Fibroblast of skin of right quadriceps (primary cell): Measurements from ENCODE around the gene GPLD1.
"Not testable (repeated sequence)": the region's sequence is repeated elsewhere in the genome, so short reads cannot be mapped to it uniquely, and the experiment has no call there.

Experiments
- DNase-seq: peaks from one replicate; pipeline ENCODE4 v3.0.0-alpha.2; 2013

GPLD1 gene, protein sequence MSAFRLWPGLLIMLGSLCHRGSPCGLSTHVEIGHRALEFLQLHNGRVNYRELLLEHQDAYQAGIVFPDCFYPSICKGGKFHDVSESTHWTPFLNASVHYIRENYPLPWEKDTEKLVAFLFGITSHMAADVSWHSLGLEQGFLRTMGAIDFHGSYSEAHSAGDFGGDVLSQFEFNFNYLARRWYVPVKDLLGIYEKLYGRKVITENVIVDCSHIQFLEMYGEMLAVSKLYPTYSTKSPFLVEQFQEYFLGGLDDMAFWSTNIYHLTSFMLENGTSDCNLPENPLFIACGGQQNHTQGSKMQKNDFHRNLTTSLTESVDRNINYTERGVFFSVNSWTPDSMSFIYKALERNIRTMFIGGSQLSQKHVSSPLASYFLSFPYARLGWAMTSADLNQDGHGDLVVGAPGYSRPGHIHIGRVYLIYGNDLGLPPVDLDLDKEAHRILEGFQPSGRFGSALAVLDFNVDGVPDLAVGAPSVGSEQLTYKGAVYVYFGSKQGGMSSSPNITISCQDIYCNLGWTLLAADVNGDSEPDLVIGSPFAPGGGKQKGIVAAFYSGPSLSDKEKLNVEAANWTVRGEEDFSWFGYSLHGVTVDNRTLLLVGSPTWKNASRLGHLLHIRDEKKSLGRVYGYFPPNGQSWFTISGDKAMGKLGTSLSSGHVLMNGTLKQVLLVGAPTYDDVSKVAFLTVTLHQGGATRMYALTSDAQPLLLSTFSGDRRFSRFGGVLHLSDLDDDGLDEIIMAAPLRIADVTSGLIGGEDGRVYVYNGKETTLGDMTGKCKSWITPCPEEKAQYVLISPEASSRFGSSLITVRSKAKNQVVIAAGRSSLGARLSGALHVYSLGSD

GRCh38 chr6:24489470-24489869 lies at the start of gene GPLD1:
GPLD1 (minus strand) TSS chr6:24489578; CDS start chr6:24489511, 67 bp downstream.
- no peak for DNase-seq

DNA sequence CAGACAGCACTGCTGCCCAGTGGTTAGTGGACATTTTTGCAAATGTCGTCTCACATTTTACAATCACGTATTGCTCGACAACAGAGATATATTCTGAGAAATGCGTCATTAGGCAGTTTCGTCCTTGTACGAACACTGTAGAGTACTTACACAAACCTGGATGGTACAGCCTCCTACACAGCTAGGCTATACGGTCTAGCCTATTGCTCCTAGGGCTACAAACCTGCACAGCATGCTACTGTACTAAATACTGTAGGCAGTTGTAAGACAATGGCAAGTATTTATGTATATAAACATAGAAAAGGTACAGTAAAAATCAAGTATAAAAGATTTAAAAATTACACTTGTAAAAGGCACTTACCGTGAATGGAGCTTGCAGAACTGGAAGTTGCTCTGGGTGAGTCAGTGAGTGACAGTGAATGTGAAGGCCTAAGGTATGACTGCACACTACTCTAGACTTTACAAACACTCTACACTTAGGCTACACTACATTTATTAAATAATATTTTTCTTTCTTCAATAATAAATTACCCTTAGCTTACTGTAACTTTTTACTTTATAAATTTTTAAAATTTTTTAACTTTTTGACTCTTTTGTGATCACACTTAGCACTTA lies 48.5 kb upstream of the GPLD1 start:
- no peak for DNase-seq

GRCh38 chr6:24537082-24537699 lies 47.8 kb upstream of the GPLD1 start:
- no peak for DNase-seq

GRCh38 chr6:24536466-24536865 lies 47.1 kb upstream of the GPLD1 start:
- DNase-seq, result no peak

DNA sequence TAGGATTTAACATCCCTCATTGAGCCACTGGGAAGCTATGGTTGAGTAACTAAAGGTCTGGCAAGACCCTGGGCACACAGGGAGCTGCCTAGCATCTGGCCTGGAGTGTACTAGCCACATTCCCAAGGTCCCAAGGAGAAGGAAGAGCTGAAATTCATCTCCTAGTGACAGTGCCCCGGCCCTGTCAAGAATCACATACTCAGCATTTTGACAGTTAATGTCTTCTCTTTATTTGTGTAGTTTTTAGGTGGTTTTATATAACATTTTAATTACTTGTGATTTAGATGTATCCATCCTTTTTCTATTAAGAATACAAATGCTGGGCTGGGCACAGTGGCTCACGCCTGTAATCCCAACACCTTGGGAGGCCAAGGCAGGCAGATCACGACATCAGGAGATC lies 45.8 kb upstream of the GPLD1 start:
- no peak for DNase-seq

GRCh38 chr6:24534329-24534728 lies 45.0 kb upstream of the GPLD1 start:
- DNase-seq, result no peak

- DNase-seq, result no peak
Measured at GRCh38 chr6:24529985-24530384, 40.6 kb upstream of the GPLD1 start.

DNA sequence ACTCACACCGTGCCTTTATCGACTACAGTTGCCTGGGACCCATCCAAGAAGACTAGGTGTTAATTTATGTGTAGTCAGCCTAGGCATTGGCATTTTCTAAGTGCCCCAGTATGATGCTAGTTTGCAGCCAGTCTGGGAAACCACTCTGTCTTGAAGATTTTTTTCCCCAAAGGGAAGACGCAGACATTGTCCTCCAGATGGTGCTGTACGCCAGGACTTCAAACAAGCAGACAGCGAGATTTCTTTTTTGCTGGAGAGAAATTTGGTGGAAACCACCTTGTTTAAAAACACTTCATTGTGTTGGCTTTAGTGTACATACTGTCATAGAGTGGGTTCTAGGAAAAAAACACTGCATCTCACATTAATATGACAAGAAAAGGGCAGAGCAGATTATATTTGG lies 35.4 kb upstream of the GPLD1 start:
- peak; percentile 35 for DNase-seq

DNA sequence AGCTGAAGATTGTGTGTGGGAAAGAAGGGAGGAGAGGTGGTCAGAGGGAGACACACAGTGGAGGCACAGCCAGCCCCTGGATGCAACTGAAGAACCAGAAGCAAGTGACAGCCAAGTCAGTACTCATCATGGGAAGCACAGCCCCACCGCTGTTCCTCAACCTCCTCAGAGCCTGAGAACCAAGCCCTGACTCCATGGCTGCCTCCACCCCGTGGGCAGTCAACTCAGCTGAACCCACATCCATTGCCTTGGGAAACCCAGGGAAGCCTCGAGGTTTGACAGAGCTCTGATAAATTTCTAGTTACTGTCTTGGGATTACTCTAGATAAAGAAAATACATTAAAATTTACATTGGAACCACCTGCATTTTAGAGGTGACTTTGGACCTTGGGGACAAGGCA lies 35.0 kb upstream of the GPLD1 start:
- no peak for DNase-seq

GRCh38 chr6:24522228-24523176 lies 33.1 kb upstream of the GPLD1 start:
- DNase-seq, result no peak

- peak; percentile 19 for DNase-seq
Measured at GRCh38 chr6:24520929-24521546, 31.7 kb upstream of the GPLD1 start.

DNA sequence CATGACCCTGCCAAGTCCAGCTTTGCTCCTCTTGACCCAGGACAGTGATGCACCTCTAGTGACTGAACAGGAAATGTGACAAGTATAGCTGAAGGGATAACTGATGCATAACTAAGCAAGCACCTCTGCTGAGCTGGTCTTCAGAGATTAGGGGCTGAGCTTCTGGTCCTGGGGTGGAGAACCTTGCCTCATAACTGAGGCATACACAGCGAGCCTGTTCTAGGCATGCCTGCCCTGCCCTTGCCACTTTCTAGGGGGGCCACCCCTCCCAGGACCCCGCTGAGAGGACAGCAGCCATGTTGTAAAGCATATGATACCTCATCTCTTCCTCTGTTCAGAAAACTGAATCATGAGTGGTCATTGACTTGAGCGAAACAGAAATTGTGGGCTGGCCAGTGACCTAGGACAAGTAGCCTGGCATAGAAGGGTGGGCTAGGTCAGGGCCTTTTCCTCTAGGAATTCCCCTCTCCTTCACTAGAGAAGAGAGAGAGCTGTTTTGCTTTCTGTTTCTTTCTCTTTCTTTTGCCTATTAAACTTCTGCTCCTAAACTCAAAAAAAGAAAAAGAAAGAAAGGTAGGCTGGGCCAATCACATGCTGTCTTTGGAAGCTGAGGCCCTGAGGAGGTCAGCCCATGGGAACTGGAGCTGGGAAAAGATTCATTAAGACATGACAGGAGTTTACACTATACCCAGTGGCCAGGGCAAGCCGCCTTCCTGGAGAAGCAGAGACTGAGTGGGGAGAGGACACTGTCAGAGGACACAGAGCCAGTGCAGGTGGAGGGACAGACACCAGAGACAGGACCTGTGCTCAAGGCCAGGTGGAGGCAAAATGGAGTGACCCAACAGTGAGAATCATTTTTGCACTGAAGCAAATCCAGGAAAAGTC lies 28.5 kb upstream of the GPLD1 start:
- DNase-seq, result no peak

DNA sequence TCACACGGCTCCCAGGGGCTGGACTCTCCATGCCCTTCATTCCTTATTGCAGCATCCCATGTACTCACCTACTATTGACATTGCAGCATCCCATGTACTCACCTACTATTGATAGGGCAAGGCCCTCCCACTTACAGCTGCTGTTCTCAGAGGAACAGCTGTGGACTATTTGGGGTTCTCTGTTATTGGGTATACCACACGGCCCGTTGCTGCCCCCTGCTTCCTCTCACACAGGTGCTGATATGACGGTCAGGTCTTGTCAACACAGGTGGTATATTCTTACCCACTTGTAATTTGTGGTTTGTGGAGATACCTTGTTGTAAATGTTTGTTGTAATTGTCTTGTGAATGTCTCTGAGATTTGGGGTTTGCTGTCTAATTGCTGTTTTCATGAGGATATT lies 24.2 kb upstream of the GPLD1 start:
- DNase-seq, result no peak

- DNase-seq, result not testable (repeated sequence)
Measured at GRCh38 chr6:24511976-24512375, 22.6 kb upstream of the GPLD1 start.

- no peak for DNase-seq
Measured at GRCh38 chr6:24506814-24507520, 17.6 kb upstream of the GPLD1 start.

- no peak for DNase-seq
Measured at GRCh38 chr6:24504649-24505586, 15.5 kb upstream of the GPLD1 start.

- no peak for DNase-seq
Measured at GRCh38 chr6:24504287-24504648, 14.9 kb upstream of the GPLD1 start.

- DNase-seq, result no peak
Measured at GRCh38 chr6:24501914-24502313, 12.5 kb upstream of the GPLD1 start.

DNA sequence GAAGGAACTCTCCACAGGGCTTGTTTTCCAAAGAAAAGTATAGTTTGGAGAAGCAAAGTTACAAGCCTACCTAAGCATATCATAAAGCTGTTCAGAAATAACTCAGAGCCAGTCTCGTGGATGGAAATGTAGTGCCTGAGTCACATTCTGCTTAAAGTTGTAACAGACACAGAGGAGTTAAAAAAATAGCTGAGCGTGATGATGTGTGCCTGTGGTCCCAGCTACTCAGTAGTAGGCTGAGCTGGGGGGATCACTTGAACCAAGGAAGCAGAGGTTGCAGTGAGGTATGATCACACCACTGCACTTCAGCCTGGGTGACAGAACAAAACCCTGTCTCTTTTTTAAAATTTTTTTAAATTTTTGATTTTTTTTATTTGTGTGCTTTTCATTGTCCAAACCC lies 12.0 kb upstream of the GPLD1 start:
- DNase-seq, result no peak
